Cortex of kidney (tissue), 1 donor: ENCODE measurements around the gene APMAP.

Experiments used
- DNase-seq: peaks from one replicate; lab custom pipeline; 2025; lab: John Stamatoyannopoulos, UW

The APMAP gene

GRCh38 chr20:24987244-24987643 is 5.3 kb downstream of the APMAP start:
- no peak for DNase-seq

- no peak for DNase-seq
Measured at GRCh38 chr20:24986436-24987015, 6.0 kb downstream of the APMAP start.

GRCh38 chr20:24985802-24986201 is 6.7 kb downstream of the APMAP start:
- no peak for DNase-seq

GRCh38 chr20:24984961-24985640 is 7.5 kb downstream of the APMAP start:
- DNase-seq: no peak

GRCh38 chr20:24983896-24984295 is 8.7 kb downstream of the APMAP start:
- no peak for DNase-seq

GRCh38 chr20:24981790-24982189 is 10.8 kb downstream of the APMAP start:
- no peak for DNase-seq

- no peak for DNase-seq
Measured at GRCh38 chr20:24981282-24981681, 11.3 kb downstream of the APMAP start.

- no peak for DNase-seq
Measured at GRCh38 chr20:24980291-24981053, 12.1 kb downstream of the APMAP start.

- DNase-seq: no peak
Measured at GRCh38 chr20:24979036-24979960, 13.3 kb downstream of the APMAP start.

GRCh38 chr20:24978513-24978912 is 14.0 kb downstream of the APMAP start:
- no peak for DNase-seq

- no peak for DNase-seq
Measured at GRCh38 chr20:24977797-24978196, 14.8 kb downstream of the APMAP start.

- DNase-seq: no peak
Measured at GRCh38 chr20:24977336-24977735, 15.2 kb downstream of the APMAP start.

GRCh38 chr20:24972341-24972740 is 20.2 kb downstream of the APMAP start:
- no peak for DNase-seq

GRCh38 chr20:24971376-24972101 is 21.0 kb downstream of the APMAP start:
- no peak for DNase-seq

- no peak for DNase-seq
Measured at GRCh38 chr20:24970754-24971153, 21.8 kb downstream of the APMAP start.

- DNase-seq: no peak
Measured at GRCh38 chr20:24970030-24970553, 22.5 kb downstream of the APMAP start.

- no peak for DNase-seq
Measured at GRCh38 chr20:24969186-24970029, 23.1 kb downstream of the APMAP start.

- DNase-seq: no peak
Measured at GRCh38 chr20:24968278-24968800, 24.2 kb downstream of the APMAP start.

GRCh38 chr20:24966317-24967012 is 26.1 kb downstream of the APMAP start:
- DNase-seq: no peak
